Thyroid gland (tissue), 4 donors: ENCODE results near the gene TIAM2. TPM values are rescaled to one million over a fixed set of nuclear protein-coding genes. Genes with fewer than 3 reads are reported as not detected.

Experiments used
- DNase-seq, 2 donors: peaks; one replicate each; pipeline ENCODE4 v3.0.0-alpha.2; 2019
- H3K27ac ChIP-seq, 3 donors: fragments of 200-600 bp; sonication (generic); 1 replicate in 2 of 3; 2 replicates in 1 of 3; pipeline ENCODE4 v1.5.1; 2016 to 2019; ENCODE audit warnings: mild to moderate bottlenecking in 1 of 3, moderate library complexity in 1 of 3
- H3K27me3 ChIP-seq: fragments of 200-600 bp; sonication (generic); one replicate; pipeline ENCODE4 v1.5.1; 2019
- H3K36me3 ChIP-seq, 2 donors: fragments of 200-600 bp; sonication (generic); one replicate each; pipeline ENCODE4 v1.5.1; 2016 to 2019
- H3K4me1 ChIP-seq, 2 donors: fragments of 200-600 bp; sonication (generic); one replicate each; pipeline ENCODE4 v1.5.1; 2017 to 2019
- H3K4me3 ChIP-seq, 3 donors: fragments of 200-600 bp; sonication (generic); replicated peaks in 1 of 3; 1 replicate in 2 of 3; 2 replicates in 1 of 3; pipeline ENCODE4 v1.5.1; 2016; ENCODE audit warnings: mild to moderate bottlenecking in 1 of 3
- H3K9me3 ChIP-seq: fragments of 200-600 bp; sonication (generic); one replicate; pipeline ENCODE4 v1.5.1; 2017
- CTCF ChIP-seq, 6 experiments: fragments of 200-600 bp in 3 of 6; fragments of 450-650 bp in 3 of 6; sonication (generic) in 3 of 6; IDR thresholded peaks; one replicate each; pipeline ENCODE4 v1.5.1; 2016 to 2019; ENCODE audit warnings: antibody characterized with exemption in 6 of 6, mild to moderate bottlenecking in 2 of 6, inconsistent platforms in 1 of 6, moderate library complexity in 1 of 6
- POLR2A ChIP-seq, 2 donors: fragments of 450-650 bp; IDR thresholded peaks; one replicate each; pipeline ENCODE4 v1.6.1; 2017; ENCODE audit warnings: antibody characterized with exemption in 2 of 2, mild to moderate bottlenecking in 2 of 2, moderate library complexity in 1 of 2
- WGBS, 2 donors: methylation state at CpG; one replicate each; pipeline ENCODE4 v1.1.5; 2017; 5-methylcytosine and 5-hydroxymethylcytosine counted together
- intact Hi-C: fragments of 100-400 bp; cut with DNase I; formaldehyde crosslinking; loops from one replicate; pipeline ENCODE4 v1.15.1; 2023
- total RNA-seq, 4 donors: library from RNA; depleted of rRNA; stranded (reverse); fragments of >200 nt; gene quantifications; one replicate each; pipeline ENCODE4 v1.2.3, GENCODE V29; 2016

TIAM2 gene
- total RNA-seq, 4 donors from 2014 or later: 11.1 to 26.1 (median 18.5) TPM

GRCh38 chr6:155247618-155248007 lies 252.5 kb downstream of the TIAM2 start:
- peak overlapping the region; percentile 93 to 98 (median 93) for H3K27ac ChIP-seq
- H3K27me3 ChIP-seq: no peaks in the 10 kb centered on the region
- TF ChIP-seq CTCF (IDR thresholded peaks at IDR 0.05): no peak
- no peak for TF ChIP-seq POLR2A (IDR thresholded peaks at IDR 0.05)
- H3K9me3 ChIP-seq: no peaks in the 10 kb centered on the region
- DNase-seq: peak; percentile 70 to 73
- no peak overlapping the region for H3K4me3 ChIP-seq
- no peaks in the 10 kb centered on the region for H3K36me3 ChIP-seq
- peaks cover 10 to 21% of the 10 kb centered on the region in 2 donors for H3K4me1 ChIP-seq
- 43 to 57% methylated on average over 5 of the region's 5 CpGs for WGBS, 2 donors
- intact Hi-C loops: no loop called here

- DNase-seq: peak; percentile 99
- no peaks in the 10 kb centered on the region for H3K9me3 ChIP-seq
- H3K4me3 ChIP-seq: no peak overlapping the region
- peak overlapping the region; percentile 93 to 98 (median 93) for H3K27ac ChIP-seq
- no peaks in the 10 kb centered on the region for H3K27me3 ChIP-seq
- intact Hi-C loops: no loop called here
- H3K4me1 ChIP-seq: peaks cover 15 to 25% of the 10 kb centered on the region in 2 donors
- TF ChIP-seq POLR2A (IDR thresholded peaks at IDR 0.05) (peak in 1 of 2 donors; percentile 70), CTCF (IDR thresholded peaks at IDR 0.05) (peak; percentile 24 to 95 (median 72))
- H3K36me3 ChIP-seq: no peaks in the 10 kb centered on the region
- 28 to 49% methylated on average over 23 to 26 of the region's 30 CpGs for WGBS, 2 donors
Observed at GRCh38 chr6:155248008-155249001, 253.2 kb downstream of the TIAM2 start.

GRCh38 chr6:155250701-155251381 lies 255.7 kb downstream of the TIAM2 start:
- WGBS, 2 donors: 95 to 97% methylated on average over 10 of the region's 10 CpGs
- intact Hi-C loops: loop anchor here (5.0 to 10.0 kb wide), 2 partner anchors 74 to 326 kb away; no protein-coding TSS in a partner anchor
- no peak for TF ChIP-seq POLR2A (IDR thresholded peaks at IDR 0.05)
- TF ChIP-seq CTCF (IDR thresholded peaks at IDR 0.05): no peak
- no peak for DNase-seq
- no peaks in the 10 kb centered on the region for H3K36me3 ChIP-seq
- peak overlapping the region in 2 of 3 donors; percentile 93 to 98 for H3K27ac ChIP-seq
- H3K4me1 ChIP-seq: peaks cover 15 to 32% of the 10 kb centered on the region in 2 donors
- H3K27me3 ChIP-seq: no peaks in the 10 kb centered on the region
- no peak overlapping the region for H3K4me3 ChIP-seq
- no peaks in the 10 kb centered on the region for H3K9me3 ChIP-seq

GRCh38 chr6:155252581-155252980 lies 257.5 kb downstream of the TIAM2 start:
- H3K27ac ChIP-seq: peak overlapping the region; percentile 78 to 98 (median 83)
- intact Hi-C loops: loop anchor here (5.0 to 10.0 kb wide), 2 partner anchors 75 to 328 kb away; no protein-coding TSS in a partner anchor
- WGBS, 2 donors: 92 to 97% methylated on average over 8 of the region's 8 CpGs

More at GRCh38 chr6:155252581-155252980, 257.5 kb downstream of the TIAM2 start:
- no peaks in the 10 kb centered on the region for H3K9me3 ChIP-seq
- peaks cover 8 to 25% of the 10 kb centered on the region in 2 donors for H3K4me1 ChIP-seq
- no peak for TF ChIP-seq POLR2A (IDR thresholded peaks at IDR 0.05)
- TF ChIP-seq CTCF (IDR thresholded peaks at IDR 0.05): no peak
- H3K27me3 ChIP-seq: no peaks in the 10 kb centered on the region
- peaks cover 0 to 5% of the 10 kb centered on the region in 2 donors for H3K36me3 ChIP-seq
- no peak for DNase-seq
- H3K4me3 ChIP-seq: no peak overlapping the region
